OCI-LY7 (cell line): ENCODE measurements around the gene SLMAP. TPM values are rescaled to one million over a fixed set of nuclear protein-coding genes. Genes with fewer than 3 reads are reported as not detected.

Source experiments
- BruUV-seq: library from RNA; stranded (reverse); fragments of 400-500 nt; replicated peaks from 2 replicates; lab custom pipeline; 2021; lab: Mats Ljungman, UMichigan
- CTCF ChIA-PET: fragments of 300-600 bp; sonication (Branson Sonifier 250); formaldehyde crosslinking; loops from one replicate; lab custom pipeline; 2022; ENCODE audit warnings: antibody characterized with exemption; ENCODE audit not compliant: unreplicated experiment; lab: Charles Lee
- POLR2A ChIA-PET: fragments of 300-600 bp; sonication (Branson Sonifier 250); formaldehyde crosslinking; loops from one replicate; lab custom pipeline; 2022; ENCODE audit warnings: antibody characterized with exemption; lab: Charles Lee
- DNase-seq: peaks from one replicate; pipeline ENCODE4 v3.0.0-alpha.2; 2015; ENCODE audit warnings: low spot score
- H2AFZ ChIP-seq: fragments of 200-600 bp; sonication (generic), shearing (Covaris generic); 2 replicates; pipeline ENCODE4 v1.6.1; 2014; ENCODE audit warnings: mild to moderate bottlenecking, antibody characterized with exemption, low read length, moderate library complexity
- H3K27ac ChIP-seq: fragments of 200-600 bp; sonication (generic); 2 replicates; pipeline ENCODE4 v1.5.1; 2014; ENCODE audit warnings: mixed run types, low read depth, mild to moderate bottlenecking, moderate library complexity, low read length, inconsistent platforms; ENCODE audit not compliant: poor library complexity, severe bottlenecking
- H3K36me3 ChIP-seq: fragments of 200-600 bp; sonication (generic); 2 replicates; pipeline ENCODE4 v1.6.1; 2014; ENCODE audit warnings: mild to moderate bottlenecking, antibody characterized with exemption, low read length, moderate library complexity, mixed read lengths; ENCODE audit not compliant: insufficient read depth
- H3K4me1 ChIP-seq: fragments of 200-600 bp; sonication (generic); 2 replicates; pipeline ENCODE4 v1.5.1; 2014; ENCODE audit warnings: mild to moderate bottlenecking, low read length; ENCODE audit not compliant: insufficient read depth, poor library complexity, severe bottlenecking
- H3K4me2 ChIP-seq: fragments of 200-600 bp; sonication (generic); 2 replicates; pipeline ENCODE4 v1.6.1; 2014; ENCODE audit warnings: mild to moderate bottlenecking, low read length
- H3K4me3 ChIP-seq: fragments of 200-600 bp; sonication (generic); 2 replicates; pipeline ENCODE4 v1.5.1; 2014; ENCODE audit warnings: mild to moderate bottlenecking, low read depth, low read length; ENCODE audit not compliant: poor library complexity, severe bottlenecking
- H3K79me2 ChIP-seq: fragments of 200-600 bp; sonication (generic); 2 replicates; pipeline ENCODE4 v1.6.1; 2016; ENCODE audit warnings: low read depth, mild to moderate bottlenecking, low read length, moderate library complexity, mixed read lengths; ENCODE audit not compliant: insufficient read depth
- H3K9me2 ChIP-seq: fragments of 200-600 bp; sonication (generic); 2 replicates; pipeline ENCODE4 v1.6.1; 2016; ENCODE audit warnings: mild to moderate bottlenecking, low read length, mixed read lengths; ENCODE audit not compliant: insufficient read depth
- H3K9me3 ChIP-seq: fragments of 200-600 bp; sonication (generic); 2 replicates; pipeline ENCODE4 v1.6.1; 2014; ENCODE audit warnings: mild to moderate bottlenecking, mixed run types, low read length, mixed read lengths
- H4K20me1 ChIP-seq: fragments of 200-600 bp; sonication (generic); 2 replicates; pipeline ENCODE4 v1.6.1; 2014; ENCODE audit warnings: mild to moderate bottlenecking, antibody characterized with exemption, low read length, moderate library complexity, mixed read lengths; ENCODE audit not compliant: insufficient read depth
- CTCF ChIP-seq: fragments of 200-600 bp; sonication (generic); conservative IDR thresholded peaks from 2 replicates; pipeline ENCODE4 v1.5.1; 2014; ENCODE audit warnings: mild to moderate bottlenecking, antibody characterized with exemption, low read length, moderate library complexity, mixed read lengths
- EZH2phosphoT487 ChIP-seq: fragments of 200-600 bp; sonication (generic); IDR thresholded peaks from 2 replicates; pipeline ENCODE4 v1.6.1; 2018; ENCODE audit warnings: low read depth, borderline replicate concordance, mild to moderate bottlenecking, mixed run types, antibody characterized with exemption, low read length, moderate library complexity, mixed read lengths
- intact Hi-C: fragments of 100-400 bp; cut with micrococcal nuclease; formaldehyde crosslinking; loops from one replicate; pipeline ENCODE4 v1.10.0; 2022; ENCODE audit not compliant: unreplicated experiment
- total RNA-seq, 2 experiments: library from RNA; depleted of rRNA in 1 of 2; stranded (reverse); fragments of >200 nt in 1 of 2; shearing (Covaris generic) in 1 of 2; gene quantifications; 2 replicates each; pipeline ENCODE4 v1.2.3, GENCODE V29; 2014 to 2022

SLMAP gene
- total RNA-seq, 2 experiments from 2014 or later, result 41.6 to 68.4 TPM

- Histone ChIP-seq H3K9me3 (no peaks in the 10 kb centered on the region), H3K4me2 (peak overlapping the region; percentile 89), H3K79me2 (peaks cover 39% of the 10 kb centered on the region), H3K4me3 (peak overlapping the region; percentile 80), H4K20me1 (peaks cover 21% of the 10 kb centered on the region; the same call in 1 of the 2 replicates), H3K9me2 (no peaks in the 10 kb centered on the region), H3K4me1 (peaks cover 35% of the 10 kb centered on the region), H2AFZ (peak overlapping the region; percentile 100), H3K27ac (no peak overlapping the region), H3K36me3 (peaks cover 34% of the 10 kb centered on the region)
- POLR2A ChIA-PET, result interaction anchor here (0.7 to 1.2 kb wide), 4 partner anchors 12 to 741 kb away, joined by 3 to 4 read pairs (median 3); no protein-coding TSS in a partner anchor
- no TSS peak for BruUV-seq
- intact Hi-C loops, result loop anchor here (5.0 kb wide), 1 partner anchor 198 kb away; the partner anchor contains the start of gene PDE12
- no peak for TF ChIP-seq EZH2phosphoT487
- TF ChIP-seq CTCF, result peak; percentile 38; the same call in 1 of the 2 replicates
- CTCF ChIA-PET, result no interaction called here
- peak; percentile 39 for DNase-seq
Measured at GRCh38 chr3:57755368-57755675, 787 bp upstream of the SLMAP start.

GRCh38 chr3:57756528-57757401, 656 bp downstream of the SLMAP start:
- no TSS peak for BruUV-seq
- intact Hi-C loops, result loop anchor here (1.0 to 5.0 kb wide), 3 partner anchors 64 to 199 kb away; partner anchors contain the start of genes ARF4 and PDE12
- Histone ChIP-seq H3K4me2 (peak overlapping the region; percentile 78), H3K9me3 (no peaks in the 10 kb centered on the region), H3K27ac (peak overlapping the region; percentile 64), H3K79me2 (peaks cover 54% of the 10 kb centered on the region), H2AFZ (peak overlapping the region; percentile 100), H3K4me3 (peak overlapping the region; percentile 80), H3K4me1 (peaks cover 35% of the 10 kb centered on the region), H4K20me1 (peaks cover 21% of the 10 kb centered on the region; the same call in 1 of the 2 replicates), H3K36me3 (peaks cover 46% of the 10 kb centered on the region), H3K9me2 (no peaks in the 10 kb centered on the region)
- CTCF ChIA-PET, result no interaction called here
- POLR2A ChIA-PET, result interaction anchor here (0.6 to 1.2 kb wide), 4 partner anchors 11 to 236 kb away, joined by 3 to 9 read pairs (median 4); no protein-coding TSS in a partner anchor
- no peak for TF ChIP-seq EZH2phosphoT487
- no peak for TF ChIP-seq CTCF
- peak; percentile 60 for DNase-seq
